Measurements from ENCODE around the gene POMT1.

POMT1 gene

DNA sequence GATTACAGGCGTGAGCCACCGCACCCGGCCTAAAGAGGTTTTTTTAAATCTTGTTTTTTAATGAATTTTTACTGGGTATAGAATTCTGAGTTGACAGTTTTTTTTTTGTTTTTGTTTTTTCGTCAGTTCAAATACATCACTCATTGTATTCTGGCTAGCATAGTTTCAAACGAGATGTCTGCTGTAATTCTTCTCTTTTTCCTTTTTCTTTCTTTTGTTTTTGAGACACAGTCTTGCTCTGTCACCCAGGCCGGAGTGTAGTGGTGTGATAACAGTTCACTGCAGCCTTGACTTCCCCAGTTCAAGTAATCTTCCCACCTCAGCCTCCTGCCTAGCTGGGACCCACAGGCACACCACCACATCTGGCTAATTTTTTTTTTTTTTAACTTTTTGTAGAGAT is 40.4 kb downstream of the POMT1 start:
- Histone ChIP-seq H3K4me1 (ENCODE audit: insufficient read depth, low read length, severe bottlenecking) (no peaks in the 10 kb centered on the region), H2AFZ (ENCODE audit: low read length) (no peak overlapping the region), H3F3A (ENCODE audit: insufficient read depth, low read length) (no peaks in the 10 kb centered on the region), H3K79me2 (ENCODE audit: insufficient read depth, low read length) (no peaks in the 10 kb centered on the region), H3K9me2 (ENCODE audit: low read depth, low read length) (no peaks in the 10 kb centered on the region), H3K36me3 (ENCODE audit: insufficient read depth, low read length) (no peaks in the 10 kb centered on the region), H3K27ac (ENCODE audit: low read depth, low read length, poor library complexity, severe bottlenecking) (no peak overlapping the region), H3K27me3 (ENCODE audit: insufficient read depth, low read length) (no peaks in the 10 kb centered on the region), H3K4me2 (ENCODE audit: low read length) (no peak overlapping the region), H3K9ac (ENCODE audit: low read length) (no peak overlapping the region), H3K9me3 (ENCODE audit: low read length) (peaks cover 5% of the 10 kb centered on the region), H4K20me1 (ENCODE audit: insufficient read depth, low read length) (no peaks in the 10 kb centered on the region), H3K4me3 (ENCODE audit: low read depth, low read length, poor library complexity, severe bottlenecking) (no peak overlapping the region)
- no peak for TF ChIP-seq EZH2 (IDR thresholded peaks at IDR 0.05; ENCODE audit: borderline replicate concordance, low read length)
- TF ChIP-seq, protein P1, sequence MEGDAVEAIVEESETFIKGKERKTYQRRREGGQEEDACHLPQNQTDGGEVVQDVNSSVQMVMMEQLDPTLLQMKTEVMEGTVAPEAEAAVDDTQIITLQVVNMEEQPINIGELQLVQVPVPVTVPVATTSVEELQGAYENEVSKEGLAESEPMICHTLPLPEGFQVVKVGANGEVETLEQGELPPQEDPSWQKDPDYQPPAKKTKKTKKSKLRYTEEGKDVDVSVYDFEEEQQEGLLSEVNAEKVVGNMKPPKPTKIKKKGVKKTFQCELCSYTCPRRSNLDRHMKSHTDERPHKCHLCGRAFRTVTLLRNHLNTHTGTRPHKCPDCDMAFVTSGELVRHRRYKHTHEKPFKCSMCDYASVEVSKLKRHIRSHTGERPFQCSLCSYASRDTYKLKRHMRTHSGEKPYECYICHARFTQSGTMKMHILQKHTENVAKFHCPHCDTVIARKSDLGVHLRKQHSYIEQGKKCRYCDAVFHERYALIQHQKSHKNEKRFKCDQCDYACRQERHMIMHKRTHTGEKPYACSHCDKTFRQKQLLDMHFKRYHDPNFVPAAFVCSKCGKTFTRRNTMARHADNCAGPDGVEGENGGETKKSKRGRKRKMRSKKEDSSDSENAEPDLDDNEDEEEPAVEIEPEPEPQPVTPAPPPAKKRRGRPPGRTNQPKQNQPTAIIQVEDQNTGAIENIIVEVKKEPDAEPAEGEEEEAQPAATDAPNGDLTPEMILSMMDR (IDR thresholded peaks at IDR 0.05; ENCODE audit: low read length) = no peak

DNA sequence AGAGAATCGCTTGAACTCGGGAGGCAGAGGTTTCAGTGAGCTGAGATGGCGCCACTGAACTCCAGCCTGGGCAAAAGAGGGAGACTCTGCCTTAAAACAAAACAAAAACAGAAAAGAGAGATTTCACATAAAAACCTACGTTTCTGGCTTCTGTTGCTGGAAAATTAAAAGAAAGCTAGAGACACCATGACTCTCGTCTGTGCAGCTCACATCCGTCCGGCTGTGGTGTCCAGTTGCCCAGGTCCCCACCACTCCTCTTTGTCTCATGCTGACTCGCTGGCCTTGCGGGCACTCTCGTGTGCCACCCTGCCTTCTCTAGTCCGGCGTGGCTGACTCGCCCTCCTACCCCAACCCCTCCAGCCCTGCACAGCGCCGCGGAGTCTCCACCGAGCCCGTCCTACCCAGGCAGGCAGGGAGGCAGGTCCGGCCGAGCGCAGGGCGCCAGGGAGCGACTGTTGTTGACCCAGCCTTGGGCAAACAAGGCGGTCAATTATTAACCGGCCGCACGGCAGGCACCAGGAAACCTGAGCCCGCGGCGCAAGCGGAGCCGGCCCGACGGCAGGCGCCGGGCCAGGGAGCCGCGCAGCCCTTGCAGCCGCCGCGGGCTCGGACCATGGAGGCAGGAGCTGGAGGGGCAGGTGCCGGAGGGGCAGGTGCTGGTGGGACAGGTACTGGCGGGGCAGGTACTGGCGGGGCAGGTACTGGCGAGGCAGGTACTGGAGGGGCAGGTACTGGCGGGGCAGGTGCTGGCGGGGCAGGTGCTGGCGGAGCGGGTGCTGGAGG is 42.5 kb downstream of the POMT1 start, which contains the start of gene PRRT1B:
Gene PRRT1B, plus strand, starts transcription at position 521 of the 783 bp plus-strand sequence. Its CDS starts 93 bp downstream, at position 614.
- Histone ChIP-seq H3K79me2 (ENCODE audit: insufficient read depth, low read length) (no peaks in the 10 kb centered on the region), H3K4me2 (ENCODE audit: low read length) (no peak within 1 kb of the TSS), H4K20me1 (ENCODE audit: insufficient read depth, low read length) (no peaks in the 10 kb centered on the region), H2AFZ (ENCODE audit: low read length) (no peak within 1 kb of the TSS), H3K36me3 (ENCODE audit: insufficient read depth, low read length) (no peaks in the 10 kb centered on the region), H3K4me3 (ENCODE audit: low read depth, low read length, poor library complexity, severe bottlenecking) (no peak within 1 kb of the TSS), H3K27me3 (ENCODE audit: insufficient read depth, low read length) (no peaks in the 10 kb centered on the region), H3K9ac (ENCODE audit: low read length) (no peak within 1 kb of the TSS), H3F3A (ENCODE audit: insufficient read depth, low read length) (no peaks in the 10 kb centered on the region), H3K9me2 (ENCODE audit: low read depth, low read length) (no peaks in the 10 kb centered on the region), H3K4me1 (ENCODE audit: insufficient read depth, low read length, severe bottlenecking) (no peaks in the 10 kb centered on the region), H3K9me3 (ENCODE audit: low read length) (peaks cover 5% of the 10 kb centered on the region), H3K27ac (ENCODE audit: low read depth, low read length, poor library complexity, severe bottlenecking) (no peak within 1 kb of the TSS)
- TF ChIP-seq, protein P1 (IDR thresholded peaks at IDR 0.05; ENCODE audit: low read length) = no peak
- TF ChIP-seq EZH2 (IDR thresholded peaks at IDR 0.05; ENCODE audit: borderline replicate concordance, low read length) = no peak

DNA sequence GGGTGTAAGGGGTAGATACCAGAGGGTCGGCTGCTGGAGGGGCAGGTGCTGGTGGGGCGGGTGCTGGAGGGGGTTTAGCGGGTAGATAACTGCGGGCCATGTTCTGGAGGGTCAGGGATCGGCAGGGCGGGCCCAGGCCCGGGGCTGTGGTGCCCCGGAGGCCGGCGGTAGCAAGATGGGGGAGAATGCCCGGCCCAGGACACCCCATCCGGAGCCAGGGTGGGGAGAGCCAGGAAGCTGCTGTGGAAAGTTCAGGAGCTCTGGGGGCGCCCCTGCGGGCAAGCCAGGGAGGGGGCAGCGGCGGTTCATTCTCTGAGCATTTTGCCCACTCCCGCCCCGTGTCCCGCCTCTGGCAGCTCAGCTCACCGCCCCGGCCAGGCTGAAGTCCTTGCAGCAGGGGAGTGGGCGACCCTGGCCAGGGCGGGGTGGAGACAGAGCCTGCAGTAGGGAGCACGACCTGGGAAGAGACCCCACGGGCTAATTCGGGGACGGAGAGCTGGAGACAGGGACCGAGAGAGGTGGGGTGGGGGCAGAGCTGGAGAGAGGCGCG is 43.1 kb downstream of the POMT1 start:
- no peak overlapping the region for H3K4me2 ChIP-seq (ENCODE audit: low read length)
- no peak overlapping the region for H2AFZ ChIP-seq (ENCODE audit: low read length)
- H3K4me1 ChIP-seq (ENCODE audit: insufficient read depth, low read length, severe bottlenecking) = no peaks in the 10 kb centered on the region
- H4K20me1 ChIP-seq (ENCODE audit: insufficient read depth, low read length) = no peaks in the 10 kb centered on the region
- H3K4me3 ChIP-seq (ENCODE audit: low read depth, low read length, poor library complexity, severe bottlenecking) = no peak overlapping the region
- H3K36me3 ChIP-seq (ENCODE audit: insufficient read depth, low read length) = no peaks in the 10 kb centered on the region
- H3F3A ChIP-seq (ENCODE audit: insufficient read depth, low read length) = no peaks in the 10 kb centered on the region
- no peaks in the 10 kb centered on the region for H3K9me2 ChIP-seq (ENCODE audit: low read depth, low read length)
- H3K9me3 ChIP-seq (ENCODE audit: low read length) = peaks cover 5% of the 10 kb centered on the region
- TF ChIP-seq, protein P1 (IDR thresholded peaks at IDR 0.05; ENCODE audit: low read length) = no peak
- no peak for TF ChIP-seq EZH2 (IDR thresholded peaks at IDR 0.05; ENCODE audit: borderline replicate concordance, low read length)
- H3K9ac ChIP-seq (ENCODE audit: low read length) = no peak overlapping the region
- H3K27me3 ChIP-seq (ENCODE audit: insufficient read depth, low read length) = no peaks in the 10 kb centered on the region
- no peaks in the 10 kb centered on the region for H3K79me2 ChIP-seq (ENCODE audit: insufficient read depth, low read length)
- no peak overlapping the region for H3K27ac ChIP-seq (ENCODE audit: low read depth, low read length, poor library complexity, severe bottlenecking)

Data from OCI-LY1 (cell line).